Spleen (tissue), 7 donors: ENCODE data around the gene CLIC2.
"Not testable (repeated sequence)": the region's sequence is repeated elsewhere in the genome, so short reads cannot be mapped to it uniquely, and the experiment has no call there.

Experiments
- POLR2A ChIP-seq, 3 donors: fragments of 450-650 bp; IDR thresholded peaks; one replicate each; pipeline ENCODE4 v1.5.1; 2017; ENCODE audit warnings: antibody characterized with exemption in 3 of 3, mild to moderate bottlenecking in 1 of 3
- POLR2AphosphoS5 ChIP-seq, 3 donors: sonication (generic); formaldehyde crosslinking; IDR thresholded peaks; one replicate each; pipeline ENCODE4 v1.5.1; 2017; ENCODE audit warnings: antibody characterized with exemption in 3 of 3
- TF ChIP-seq, protein P1 (sequence below), 11 experiments: fragments of 200-600 bp in 7 of 11; fragments of 450-650 bp in 4 of 11; sonication (generic) in 4 of 11; IDR thresholded peaks in 8 of 11; conservative IDR thresholded peaks in 3 of 11; 1 replicate in 7 of 11; 2 replicates in 4 of 11; pipeline versions ENCODE4 v1.4.0 to v1.8.0; 2016 to 2021; ENCODE audit warnings: antibody characterized with exemption in 11 of 11, inconsistent platforms in 4 of 11, mild to moderate bottlenecking in 1 of 11
- donor health status: DM: no; HTN: no; CAD: no; lungs with moderate emphysema.
- donor health status: DM: no; HTN: no; CAD: no.
- donor health status: DM: no; HTN: no; CAD: no.

GRCh38 chrX:155349448-155349847, 15.0 kb upstream of the CLIC2 start:
- not testable (repeated sequence) for TF ChIP-seq POLR2A, POLR2AphosphoS5 (IDR thresholded peaks at IDR 0.05)
- TF ChIP-seq, protein P1, sequence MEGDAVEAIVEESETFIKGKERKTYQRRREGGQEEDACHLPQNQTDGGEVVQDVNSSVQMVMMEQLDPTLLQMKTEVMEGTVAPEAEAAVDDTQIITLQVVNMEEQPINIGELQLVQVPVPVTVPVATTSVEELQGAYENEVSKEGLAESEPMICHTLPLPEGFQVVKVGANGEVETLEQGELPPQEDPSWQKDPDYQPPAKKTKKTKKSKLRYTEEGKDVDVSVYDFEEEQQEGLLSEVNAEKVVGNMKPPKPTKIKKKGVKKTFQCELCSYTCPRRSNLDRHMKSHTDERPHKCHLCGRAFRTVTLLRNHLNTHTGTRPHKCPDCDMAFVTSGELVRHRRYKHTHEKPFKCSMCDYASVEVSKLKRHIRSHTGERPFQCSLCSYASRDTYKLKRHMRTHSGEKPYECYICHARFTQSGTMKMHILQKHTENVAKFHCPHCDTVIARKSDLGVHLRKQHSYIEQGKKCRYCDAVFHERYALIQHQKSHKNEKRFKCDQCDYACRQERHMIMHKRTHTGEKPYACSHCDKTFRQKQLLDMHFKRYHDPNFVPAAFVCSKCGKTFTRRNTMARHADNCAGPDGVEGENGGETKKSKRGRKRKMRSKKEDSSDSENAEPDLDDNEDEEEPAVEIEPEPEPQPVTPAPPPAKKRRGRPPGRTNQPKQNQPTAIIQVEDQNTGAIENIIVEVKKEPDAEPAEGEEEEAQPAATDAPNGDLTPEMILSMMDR (IDR thresholded peaks at IDR 0.05 in 8 of 11, conservative IDR thresholded peaks at IDR 0.05 in 3 of 11) = not testable (repeated sequence)
